ENCODE measurements around the gene FHDC1.

The FHDC1 gene

DNA sequence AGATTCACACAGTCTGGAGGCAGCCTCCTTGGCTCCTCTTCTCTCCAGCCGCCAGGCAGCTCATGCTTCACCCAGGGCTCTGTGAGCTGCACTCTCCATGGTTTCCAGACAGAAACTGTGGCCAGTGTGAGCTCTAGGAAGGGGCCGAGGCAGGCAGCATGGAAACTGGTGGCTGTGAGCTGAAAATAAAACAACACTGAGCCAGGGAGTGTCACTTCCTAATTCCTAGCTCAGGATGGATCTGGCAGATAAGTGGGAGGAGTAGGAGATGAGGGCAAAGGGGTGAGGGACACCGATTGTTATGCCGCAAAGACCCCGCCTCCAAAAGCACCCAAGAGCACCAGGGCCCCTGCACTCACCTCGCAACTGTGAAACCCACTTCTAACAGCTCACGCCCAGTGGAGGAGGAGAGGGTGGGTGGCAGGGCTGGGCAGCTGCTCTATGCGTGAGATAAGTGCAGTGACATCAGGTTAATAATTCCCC is 69.8 kb downstream of the FHDC1 start:
- no peak for DNase-seq (ENCODE audit: low read depth)

DNA sequence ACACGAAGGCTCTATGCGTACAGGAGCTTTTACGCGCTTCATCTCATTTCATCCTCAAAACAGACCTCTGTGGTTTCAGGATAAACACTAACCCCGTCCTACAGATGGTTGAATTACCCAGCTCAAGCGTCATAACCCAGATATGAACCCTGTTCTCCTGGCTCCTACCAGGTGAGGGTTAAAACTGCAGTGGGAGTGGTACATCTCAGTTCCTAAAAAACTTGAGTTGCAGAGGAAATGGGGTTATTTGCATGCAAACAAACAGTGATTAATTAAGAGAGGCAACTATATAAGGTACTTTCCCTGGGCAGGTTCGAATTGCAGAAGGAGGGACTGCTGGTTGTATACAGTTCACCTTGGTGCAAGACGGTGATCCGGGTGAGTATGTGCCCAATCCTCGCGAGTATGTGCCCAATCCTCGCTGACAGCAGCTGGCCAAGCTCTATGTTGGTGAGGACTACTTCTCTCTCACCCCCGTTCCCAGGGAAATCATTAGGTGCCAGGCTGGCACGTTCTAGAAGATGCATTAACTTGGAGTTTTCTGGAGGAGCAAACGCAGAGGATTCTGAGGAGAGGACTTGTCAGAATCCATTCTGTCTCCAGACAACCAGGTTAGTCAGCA is 72.6 kb downstream of the FHDC1 start:
- DNase-seq (ENCODE audit: low read depth) = no peak

DNA sequence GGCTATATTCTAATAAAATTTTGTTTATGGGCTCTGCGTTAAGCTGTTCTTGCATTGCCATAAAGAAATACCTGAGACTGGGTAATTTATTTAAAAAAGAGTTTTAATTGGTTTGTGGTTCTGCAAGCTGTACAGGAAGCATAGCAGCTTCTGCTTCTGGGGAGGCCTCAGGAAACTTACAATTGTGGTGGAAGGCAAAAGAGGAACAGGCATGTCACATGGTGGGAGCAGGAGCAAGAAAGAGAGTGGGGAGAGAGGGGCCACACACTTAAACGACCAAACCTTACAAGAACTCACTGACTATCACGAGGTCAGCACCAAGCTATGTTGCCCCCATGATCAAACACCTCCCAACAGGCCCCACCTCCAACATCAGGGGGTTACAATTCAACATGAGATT is 74.0 kb downstream of the FHDC1 start:
- no peak for DNase-seq (ENCODE audit: low read depth)

DNA sequence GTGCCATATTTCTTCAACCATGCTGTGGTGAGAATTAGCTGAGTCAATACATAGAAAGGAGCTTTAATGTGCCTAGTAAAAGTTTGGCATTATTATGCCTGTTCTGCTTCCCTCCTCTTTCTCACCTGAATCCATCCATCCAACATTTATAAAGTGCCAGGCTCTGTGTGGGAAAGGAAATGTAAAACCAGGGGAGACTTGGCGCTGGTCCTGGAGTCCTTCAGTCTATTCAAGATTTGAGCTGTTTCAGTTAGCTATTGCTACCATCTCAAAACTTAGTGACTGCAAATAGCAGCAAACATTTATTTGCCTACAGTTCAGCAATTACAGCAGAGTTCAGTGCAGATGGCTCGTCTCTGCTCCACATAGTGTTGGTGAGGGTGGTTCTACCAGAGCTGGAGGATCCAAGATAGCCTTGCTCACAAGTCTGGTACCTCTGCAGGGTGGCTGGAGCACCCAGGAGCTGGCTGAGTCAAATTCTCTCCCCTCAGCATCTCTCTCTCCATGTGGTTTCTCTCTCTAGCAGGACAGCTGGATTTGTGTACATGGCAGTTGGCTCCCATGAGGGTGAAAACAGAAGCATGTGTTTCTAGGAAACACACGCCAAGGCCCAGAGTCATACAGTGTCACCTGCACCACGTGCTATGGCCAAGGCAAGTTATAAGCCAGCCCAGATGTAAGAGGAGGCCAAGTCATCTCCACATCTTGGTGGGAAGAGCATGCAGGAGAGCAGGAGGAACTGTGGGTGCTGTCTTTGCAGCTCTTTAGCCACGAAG is 77.3 kb downstream of the FHDC1 start:
- DNase-seq (ENCODE audit: low read depth) = no peak

DNA sequence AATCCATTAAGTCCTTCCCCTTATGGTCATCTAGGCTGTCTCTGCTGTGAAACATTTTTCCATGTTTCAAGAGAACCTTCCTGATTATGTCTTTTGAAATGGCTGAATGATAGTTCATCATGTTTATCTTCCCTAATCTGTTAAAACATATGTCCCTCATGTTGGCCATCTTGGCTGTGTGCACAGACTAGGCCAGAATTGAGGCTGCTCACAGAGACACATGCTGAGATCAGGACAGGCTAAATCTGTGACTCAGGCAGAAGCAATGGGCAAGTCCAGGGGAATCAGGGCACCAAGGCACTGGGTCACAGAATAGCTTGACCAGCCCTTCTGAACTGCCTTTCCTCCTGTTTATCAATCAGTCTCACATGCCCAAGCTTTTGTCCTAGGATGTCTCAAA is 78.3 kb downstream of the FHDC1 start:
- DNase-seq (ENCODE audit: low read depth) = peak; percentile 6

DNA sequence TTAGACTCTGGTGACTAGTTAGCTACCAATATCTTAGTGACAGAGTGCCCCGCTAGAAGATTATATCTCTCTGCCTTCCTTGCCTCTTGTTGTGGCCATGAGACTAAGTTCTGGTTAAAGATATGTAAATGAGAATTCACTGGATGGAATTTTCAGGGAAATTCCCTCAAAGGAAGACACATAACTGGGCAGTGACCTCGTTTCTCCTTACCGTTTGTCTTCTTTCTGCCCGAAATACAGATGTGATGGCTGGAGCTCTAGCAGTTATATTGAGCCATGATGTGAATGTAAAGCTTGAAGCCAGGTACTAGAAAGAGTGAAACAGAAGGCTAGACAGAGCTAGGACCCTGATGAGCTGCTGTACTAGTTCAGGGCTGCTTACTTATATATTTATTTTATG is 80.5 kb downstream of the FHDC1 start:
- no peak for DNase-seq (ENCODE audit: low read depth)

DNA sequence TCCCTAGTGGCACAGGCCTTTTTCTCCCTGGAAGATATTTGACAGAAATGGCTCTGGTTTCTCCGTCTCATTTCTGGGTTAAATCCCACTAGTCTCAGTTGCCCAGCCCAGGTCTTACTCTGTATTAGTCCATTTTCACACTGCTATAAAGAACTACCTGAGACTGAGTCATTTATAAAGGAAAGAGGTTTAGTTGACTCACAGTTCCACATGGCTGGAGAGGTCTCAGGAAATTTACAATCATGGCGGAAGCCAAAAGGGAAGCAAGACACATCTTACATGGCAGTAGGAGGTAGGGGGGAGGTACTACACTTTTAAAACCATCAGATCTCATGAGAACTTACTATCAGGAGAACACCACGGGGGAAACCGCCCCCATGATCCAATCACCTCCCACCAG is 81.9 kb downstream of the FHDC1 start:
- no peak for DNase-seq (ENCODE audit: low read depth)

DNA sequence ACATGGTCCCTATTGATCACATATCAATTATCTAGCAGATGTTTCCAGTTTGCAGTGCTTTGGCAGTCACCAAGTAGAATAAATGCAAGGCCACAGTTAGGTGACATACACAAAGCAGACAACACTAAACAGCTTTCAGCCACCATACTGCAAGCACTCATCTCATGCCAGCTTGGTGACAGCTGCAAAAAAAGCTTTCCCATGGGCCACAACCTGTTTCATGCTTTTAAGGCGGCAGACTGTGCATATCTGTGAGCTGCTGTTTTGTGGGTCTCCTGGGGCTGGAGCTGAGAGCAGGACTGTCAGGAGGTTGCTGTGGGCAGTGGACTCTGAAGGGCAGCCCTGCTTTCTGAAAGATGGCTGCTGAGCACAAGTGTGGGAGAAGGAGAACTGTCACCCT is 82.6 kb downstream of the FHDC1 start:
- DNase-seq (ENCODE audit: low read depth) = no peak

DNA sequence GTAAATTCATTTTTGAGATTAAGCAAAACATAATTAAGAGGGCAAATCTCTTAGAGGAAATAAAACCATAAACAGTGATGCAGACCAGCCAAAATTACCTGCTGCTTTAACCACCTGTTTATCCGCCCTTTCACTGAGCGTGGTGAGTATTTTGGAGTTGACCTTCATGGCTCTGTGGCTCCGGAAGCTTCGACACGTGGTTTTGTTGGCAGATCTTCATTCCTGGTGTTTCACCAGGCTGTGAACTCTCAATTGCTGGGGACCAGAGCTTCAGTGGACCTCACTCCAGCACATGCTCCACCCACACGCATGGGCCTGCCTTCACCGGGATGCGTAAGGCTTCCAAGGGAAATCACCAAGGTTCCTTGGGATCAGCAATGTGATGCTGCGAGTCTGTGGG is 83.8 kb downstream of the FHDC1 start:
- DNase-seq (ENCODE audit: low read depth) = no peak

DNA sequence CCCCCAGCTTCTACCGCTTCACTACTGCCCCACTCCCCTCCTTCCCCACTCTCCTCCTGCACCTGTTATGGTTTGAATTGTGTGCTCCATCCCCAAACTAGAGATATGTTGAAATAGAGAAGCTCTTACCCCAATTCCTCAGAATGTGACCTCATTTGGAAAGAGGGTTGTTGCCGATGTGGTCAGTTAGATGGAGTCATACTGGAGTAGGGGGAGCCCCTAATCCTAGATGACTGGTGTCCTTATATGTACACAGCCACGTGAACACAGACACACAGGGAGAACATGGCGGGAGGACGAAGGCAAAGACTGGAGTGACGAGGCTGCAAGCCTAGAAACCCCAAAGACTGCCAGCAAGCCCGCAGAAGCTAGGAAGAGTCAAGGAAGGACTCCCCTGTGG is 84.3 kb downstream of the FHDC1 start:
- no peak for DNase-seq (ENCODE audit: low read depth)

DNA sequence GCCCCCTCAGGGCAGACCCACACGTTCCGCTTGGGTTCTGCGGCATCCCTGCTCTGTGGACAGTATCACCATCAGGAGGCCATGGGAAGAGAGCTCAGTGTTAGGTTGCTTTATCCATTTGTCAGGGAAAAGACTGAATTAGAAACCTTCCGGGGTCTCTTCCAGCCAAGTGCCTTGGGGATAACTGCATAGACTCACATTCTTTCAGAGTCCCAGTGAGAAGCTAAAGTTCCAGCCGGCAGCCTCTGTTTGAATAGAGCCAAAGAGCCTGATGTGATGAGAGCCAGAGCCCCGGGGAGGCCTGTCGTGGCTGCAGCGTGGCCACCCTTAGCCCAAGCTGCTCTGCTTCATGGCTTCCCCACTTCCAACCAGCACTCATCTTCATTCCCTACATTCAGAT is 85.2 kb downstream of the FHDC1 start:
- no peak for DNase-seq (ENCODE audit: low read depth)

DNA sequence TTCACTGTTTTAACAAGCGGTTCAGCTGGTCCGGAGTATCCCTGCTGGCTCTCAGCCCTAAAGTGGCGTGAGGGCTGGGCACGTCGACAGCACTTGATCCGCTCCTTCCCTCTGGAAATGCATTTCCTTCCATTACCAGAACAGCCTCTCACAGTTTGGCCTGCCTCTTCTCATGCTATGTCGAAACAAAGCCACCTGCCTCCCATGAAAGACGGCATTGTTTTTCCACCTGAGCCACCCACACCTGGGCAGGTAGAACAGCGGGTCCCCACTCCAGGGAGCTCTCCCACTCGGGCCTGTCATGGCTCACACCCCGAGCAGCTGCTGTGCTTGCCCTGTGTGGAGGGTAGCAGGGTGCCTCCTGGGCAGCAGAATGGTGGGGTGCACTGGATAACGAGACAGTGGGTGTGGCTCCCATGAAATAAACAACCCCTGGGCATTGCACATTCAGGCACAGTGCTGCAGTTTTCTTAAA is 86.2 kb downstream of the FHDC1 start:
- DNase-seq (ENCODE audit: low read depth) = no peak

DNA sequence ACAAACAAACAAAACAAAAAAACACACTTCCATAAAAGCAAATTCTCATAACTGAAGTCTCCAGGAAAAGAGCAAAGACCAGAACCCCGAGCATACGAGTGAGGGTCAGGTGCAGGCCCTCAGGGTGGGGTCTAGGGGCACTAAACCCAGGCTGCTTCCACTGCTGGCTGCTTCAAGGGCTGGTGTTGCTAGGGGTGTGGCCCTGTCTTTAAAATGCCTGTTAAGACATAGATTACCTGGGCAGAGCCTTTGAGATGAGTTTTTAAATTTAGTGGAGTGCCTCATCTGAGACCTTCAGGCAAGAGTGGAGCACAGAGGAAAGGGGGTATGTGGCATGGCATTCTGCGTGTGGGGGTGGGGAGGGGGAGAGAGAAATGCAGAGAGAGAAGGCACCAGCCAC is 87.0 kb downstream of the FHDC1 start:
- no peak for DNase-seq (ENCODE audit: low read depth)

DNA sequence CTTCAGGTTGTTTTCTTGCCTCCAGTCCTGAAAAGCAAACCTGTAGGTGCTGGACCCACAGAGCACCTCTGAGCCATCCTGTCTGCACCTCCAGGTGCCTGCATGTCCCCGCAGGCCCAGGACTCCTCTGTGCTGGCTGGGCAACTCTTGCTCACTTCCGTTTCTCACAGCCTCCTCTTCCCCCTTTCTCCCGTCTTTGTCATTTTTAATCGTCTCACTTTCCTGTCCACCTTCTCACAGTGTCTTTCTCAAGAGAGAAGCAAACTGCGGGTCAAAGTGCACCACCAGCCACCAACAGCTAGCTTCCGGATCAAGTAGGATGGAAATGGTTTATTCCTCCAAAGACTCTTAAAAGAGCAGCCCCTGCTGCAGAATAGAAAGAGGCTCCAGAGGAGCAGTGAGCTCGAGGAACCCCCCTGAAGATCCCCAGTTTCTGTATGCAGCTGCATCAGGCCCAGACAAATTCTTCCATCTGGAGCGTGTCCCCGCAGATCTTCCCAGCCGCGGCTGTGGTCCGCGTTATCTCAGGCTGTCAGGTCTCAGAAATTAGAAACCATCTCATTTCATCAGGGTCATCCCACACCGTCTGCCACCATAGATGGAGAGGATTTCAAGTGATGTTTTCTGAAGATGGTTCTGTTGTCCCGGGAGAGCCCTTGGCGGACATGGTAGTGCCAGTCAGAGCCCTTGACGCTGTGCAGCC is 87.7 kb downstream of the FHDC1 start:
- DNase-seq (ENCODE audit: low read depth) = no peak

DNA sequence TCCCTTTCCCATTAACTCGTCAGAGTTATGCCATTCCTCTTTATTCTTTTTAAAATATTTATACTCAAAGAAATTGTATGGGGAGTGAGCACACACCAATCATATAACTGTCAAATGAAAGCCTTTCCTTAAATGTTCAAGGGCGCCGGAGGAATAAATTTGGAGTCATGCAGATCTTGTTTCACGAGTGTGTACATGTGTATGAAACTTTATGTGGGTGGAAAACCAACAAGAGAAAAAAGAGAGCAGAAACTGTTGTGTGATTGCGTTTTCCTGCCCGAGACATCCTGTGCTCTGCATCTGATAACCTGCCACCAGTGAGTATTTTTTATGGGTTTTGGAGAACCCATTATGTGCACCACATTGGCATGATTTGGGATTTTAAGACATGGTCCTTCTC is 88.3 kb downstream of the FHDC1 start:
- no peak for DNase-seq (ENCODE audit: low read depth)

DNA sequence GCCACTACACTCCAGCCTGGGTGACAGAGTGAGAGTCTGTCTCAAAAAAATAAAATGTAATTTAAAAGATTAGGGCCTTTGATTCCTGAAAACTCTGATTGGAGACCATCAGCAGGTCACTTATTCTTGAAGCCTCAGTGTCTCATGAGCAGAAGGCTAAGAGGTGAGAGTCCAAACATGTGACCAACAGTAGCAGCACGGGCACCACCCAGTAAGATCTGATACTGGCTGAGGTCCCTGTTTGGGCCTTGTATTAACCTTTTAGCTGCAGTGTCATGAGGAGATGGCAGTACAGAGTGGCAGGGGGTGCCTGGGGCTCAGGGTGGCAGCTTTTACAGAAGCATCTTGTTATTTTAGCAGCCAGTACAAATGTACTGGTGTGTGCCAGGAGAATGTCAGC is 89.3 kb downstream of the FHDC1 start:
- no peak for DNase-seq (ENCODE audit: low read depth)

DNA sequence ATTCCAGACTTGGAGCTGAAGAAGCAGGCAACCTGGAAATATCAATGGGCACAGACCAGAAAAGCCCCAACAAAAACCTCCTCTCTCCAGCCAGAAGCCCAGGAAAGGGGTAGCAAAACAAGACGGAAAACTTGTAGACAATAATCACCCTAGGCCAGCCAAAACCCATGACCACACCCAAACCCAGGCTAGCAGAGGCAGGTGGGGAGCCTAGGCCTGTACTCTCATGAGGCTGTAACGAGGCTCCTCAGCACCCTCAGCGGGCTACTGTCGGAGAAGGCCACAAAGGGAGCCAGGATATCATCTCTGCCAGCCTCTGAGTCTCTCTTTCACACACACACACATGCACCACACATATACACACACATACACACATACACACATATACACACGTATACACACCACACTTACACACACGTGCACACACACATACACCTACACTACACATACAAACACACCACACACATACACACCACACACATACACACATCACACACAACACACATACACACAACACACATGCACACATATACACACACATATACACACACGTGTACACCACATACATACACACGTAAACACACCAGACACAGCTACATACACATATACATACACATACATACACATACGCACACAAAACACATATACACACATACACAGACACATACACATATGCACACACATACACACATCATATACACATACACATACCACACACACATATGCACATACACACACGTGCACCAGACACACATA is 90.6 kb downstream of the FHDC1 start:
- no peak for DNase-seq (ENCODE audit: low read depth)

DNA sequence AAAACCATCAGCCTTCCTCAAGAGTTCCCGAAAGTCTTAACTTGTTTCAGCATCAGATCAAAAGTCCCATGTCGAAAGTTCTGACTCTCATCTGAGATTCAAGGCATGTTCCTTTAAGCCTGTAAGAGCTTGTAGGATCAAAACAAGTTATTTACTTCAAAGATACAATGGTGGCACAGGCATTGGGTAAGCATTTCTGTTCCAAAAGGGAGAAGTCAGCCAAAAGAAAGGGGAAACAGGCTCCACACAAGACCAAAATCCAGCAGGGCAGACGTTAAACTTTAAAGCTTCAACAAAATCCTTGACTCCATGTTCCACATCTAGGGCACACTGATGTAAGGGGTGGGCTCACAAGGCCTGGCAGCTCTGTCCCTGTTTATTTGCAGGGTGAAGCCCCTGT is 91.7 kb downstream of the FHDC1 start:
- no peak for DNase-seq (ENCODE audit: low read depth)

DNA sequence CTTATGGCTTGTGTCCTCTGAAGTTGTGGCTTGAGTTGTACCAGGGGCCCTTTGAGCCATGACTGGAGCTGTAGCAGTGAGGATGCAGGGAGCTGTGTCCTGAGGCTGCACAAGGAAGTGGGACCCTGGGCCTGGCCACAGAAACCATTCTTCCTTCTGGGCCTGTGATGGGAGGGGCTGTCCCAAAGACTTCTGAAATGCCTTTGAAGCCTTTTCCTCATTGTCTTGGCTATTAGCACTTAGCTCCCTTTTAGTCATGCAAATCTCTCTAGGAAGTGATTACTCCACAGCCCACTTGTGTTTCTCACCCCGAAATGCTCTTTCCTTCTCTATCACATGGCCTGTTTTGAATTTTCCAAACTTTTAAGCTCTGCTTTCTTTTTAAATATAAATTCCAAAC is 92.4 kb downstream of the FHDC1 start:
- DNase-seq (ENCODE audit: low read depth) = no peak

All from GM04504 (cell line).